Measurements from ENCODE around the gene SGPL1. TPM values are rescaled to one million over a fixed set of nuclear protein-coding genes. Genes with fewer than 3 reads are reported as not detected.

SGPL1 gene
- total RNA-seq, 1 experiment from 2014 or later, result 127 TPM

DNA sequence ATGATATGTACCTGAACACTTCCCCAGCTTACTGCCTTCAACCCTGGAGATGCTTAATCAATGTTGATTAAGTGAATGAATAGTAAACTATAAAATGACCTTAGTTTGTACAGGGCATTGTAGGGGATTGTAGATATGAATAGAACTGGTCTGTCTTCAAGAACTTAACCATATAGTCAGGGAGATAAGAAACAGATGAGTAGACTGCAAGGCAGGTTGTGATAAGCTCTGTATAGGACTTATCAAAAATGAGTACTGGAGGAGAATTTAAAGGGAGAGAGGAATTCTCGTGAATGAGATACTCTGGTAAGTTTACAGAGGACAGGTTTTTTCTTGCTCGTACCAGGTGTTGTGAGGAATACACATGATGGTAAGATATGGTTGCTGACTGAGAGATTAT is 27.6 kb downstream of the SGPL1 start:
- TF ChIP-seq, protein P1, sequence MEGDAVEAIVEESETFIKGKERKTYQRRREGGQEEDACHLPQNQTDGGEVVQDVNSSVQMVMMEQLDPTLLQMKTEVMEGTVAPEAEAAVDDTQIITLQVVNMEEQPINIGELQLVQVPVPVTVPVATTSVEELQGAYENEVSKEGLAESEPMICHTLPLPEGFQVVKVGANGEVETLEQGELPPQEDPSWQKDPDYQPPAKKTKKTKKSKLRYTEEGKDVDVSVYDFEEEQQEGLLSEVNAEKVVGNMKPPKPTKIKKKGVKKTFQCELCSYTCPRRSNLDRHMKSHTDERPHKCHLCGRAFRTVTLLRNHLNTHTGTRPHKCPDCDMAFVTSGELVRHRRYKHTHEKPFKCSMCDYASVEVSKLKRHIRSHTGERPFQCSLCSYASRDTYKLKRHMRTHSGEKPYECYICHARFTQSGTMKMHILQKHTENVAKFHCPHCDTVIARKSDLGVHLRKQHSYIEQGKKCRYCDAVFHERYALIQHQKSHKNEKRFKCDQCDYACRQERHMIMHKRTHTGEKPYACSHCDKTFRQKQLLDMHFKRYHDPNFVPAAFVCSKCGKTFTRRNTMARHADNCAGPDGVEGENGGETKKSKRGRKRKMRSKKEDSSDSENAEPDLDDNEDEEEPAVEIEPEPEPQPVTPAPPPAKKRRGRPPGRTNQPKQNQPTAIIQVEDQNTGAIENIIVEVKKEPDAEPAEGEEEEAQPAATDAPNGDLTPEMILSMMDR (IDR thresholded peaks at IDR 0.05; ENCODE audit: insufficient read depth in 1 of 2, low read depth in 1 of 2, low read length in 1 of 2, severe bottlenecking in 1 of 2, unreplicated experiment in 1 of 2), result no peak
- H3K4me3 Mint-ChIP-seq (ENCODE audit: unreplicated experiment), result no peak overlapping the region
- Histone ChIP-seq H3K4me1 (peaks cover 50% of the 10 kb centered on the region), H3K9me3 (no peaks in the 10 kb centered on the region), H3K4me3 (ENCODE audit: low read depth, low read length) (no peak overlapping the region), H3K36me3 (ENCODE audit: control insufficient read depth, insufficient read depth, low read length) (peaks cover 3% of the 10 kb centered on the region; the same call in 1 of the 2 replicates), H3K27me3 (replicated peaks; ENCODE audit: control insufficient read depth, insufficient read depth, low read length) (no peaks in the 10 kb centered on the region)
- no peak for DNase-seq
- no TSS peak for BruUV-seq (replicated peaks)
- CTCF ChIA-PET, result no interaction called here
- POLR2A ChIA-PET, result interaction anchor here (0.7 kb wide), 1 partner anchor 20 kb away, joined by 3 read pairs; no protein-coding TSS in a partner anchor
- peak overlapping the region; percentile 6 for H3K27ac Mint-ChIP-seq (ENCODE audit: unreplicated experiment)
- H3K9me3 Mint-ChIP-seq (ENCODE audit: unreplicated experiment), result peaks cover 11% of the 10 kb centered on the region
- H3K4me1 Mint-ChIP-seq (ENCODE audit: low read depth, unreplicated experiment), result peaks cover 46% of the 10 kb centered on the region
- peaks cover 40% of the 10 kb centered on the region for H3K36me3 Mint-ChIP-seq (ENCODE audit: insufficient read depth, unreplicated experiment)
- intact Hi-C loops (cut with micrococcal nuclease; ENCODE audit: unreplicated experiment), result no loop called here
- no peaks in the 10 kb centered on the region for H3K27me3 Mint-ChIP-seq (ENCODE audit: insufficient read depth, unreplicated experiment)

DNA sequence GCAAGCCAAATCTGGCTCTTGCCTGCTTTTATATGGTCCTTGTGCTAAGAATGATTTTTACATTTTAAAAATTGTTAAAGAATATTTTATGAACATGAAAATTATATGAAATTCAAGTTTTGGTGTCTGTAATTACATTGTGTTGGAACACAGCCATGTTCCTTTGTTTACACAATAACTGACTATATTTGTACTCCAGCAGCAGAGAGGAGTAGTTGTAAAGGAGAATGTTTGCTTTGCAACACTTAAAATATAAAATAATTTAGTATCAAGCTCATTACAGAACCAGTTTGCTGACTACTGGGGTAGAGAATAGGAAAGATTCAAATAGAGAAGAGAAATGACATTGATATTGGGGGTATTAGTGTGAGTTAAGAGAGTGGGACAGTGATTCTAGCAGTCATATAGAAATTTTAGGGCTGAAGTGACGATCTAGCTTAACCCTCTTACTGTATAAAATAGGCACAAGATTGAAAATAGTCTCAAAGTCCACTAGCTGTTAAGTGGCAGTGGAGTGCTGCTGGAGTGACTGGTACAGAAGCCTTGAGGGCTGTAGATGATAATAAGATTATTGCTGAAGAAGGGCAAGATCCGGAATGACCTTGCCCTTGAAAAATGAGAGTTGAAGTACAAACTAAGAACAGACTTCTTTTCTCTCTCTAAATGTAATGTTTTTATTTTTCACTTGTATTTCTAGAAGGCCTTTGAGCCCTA is 28.2 kb downstream of the SGPL1 start:
- H3K27ac Mint-ChIP-seq (ENCODE audit: unreplicated experiment), result peak overlapping the region; percentile 70
- BruUV-seq (replicated peaks), result no TSS peak
- no peak overlapping the region for H3K4me3 Mint-ChIP-seq (ENCODE audit: unreplicated experiment)
- H3K27me3 Mint-ChIP-seq (ENCODE audit: insufficient read depth, unreplicated experiment), result no peaks in the 10 kb centered on the region
- H3K4me3 ChIP-seq (ENCODE audit: low read depth, low read length), result no peak overlapping the region
- peaks cover 3% of the 10 kb centered on the region; the same call in 1 of the 2 replicates for H3K36me3 ChIP-seq (ENCODE audit: control insufficient read depth, insufficient read depth, low read length)
- peaks cover 11% of the 10 kb centered on the region for H3K9me3 Mint-ChIP-seq (ENCODE audit: unreplicated experiment)
- peaks cover 41% of the 10 kb centered on the region for H3K36me3 Mint-ChIP-seq (ENCODE audit: insufficient read depth, unreplicated experiment)
- intact Hi-C loops (cut with micrococcal nuclease; ENCODE audit: unreplicated experiment), result loop anchor here (2.0 kb wide), 2 partner anchors 15 to 27 kb away; no protein-coding TSS in a partner anchor
- H3K4me1 ChIP-seq, result peaks cover 54% of the 10 kb centered on the region
- no peak for DNase-seq
- TF ChIP-seq, protein P1 (IDR thresholded peaks at IDR 0.05; ENCODE audit: insufficient read depth in 1 of 2, low read depth in 1 of 2, low read length in 1 of 2, severe bottlenecking in 1 of 2, unreplicated experiment in 1 of 2), result no peak
- ChIA-PET CTCF (no interaction called here), POLR2A (no interaction called here)
- H3K9me3 ChIP-seq, result no peaks in the 10 kb centered on the region
- no peaks in the 10 kb centered on the region for H3K27me3 ChIP-seq (replicated peaks; ENCODE audit: control insufficient read depth, insufficient read depth, low read length)
- peaks cover 51% of the 10 kb centered on the region for H3K4me1 Mint-ChIP-seq (ENCODE audit: low read depth, unreplicated experiment)

DNA sequence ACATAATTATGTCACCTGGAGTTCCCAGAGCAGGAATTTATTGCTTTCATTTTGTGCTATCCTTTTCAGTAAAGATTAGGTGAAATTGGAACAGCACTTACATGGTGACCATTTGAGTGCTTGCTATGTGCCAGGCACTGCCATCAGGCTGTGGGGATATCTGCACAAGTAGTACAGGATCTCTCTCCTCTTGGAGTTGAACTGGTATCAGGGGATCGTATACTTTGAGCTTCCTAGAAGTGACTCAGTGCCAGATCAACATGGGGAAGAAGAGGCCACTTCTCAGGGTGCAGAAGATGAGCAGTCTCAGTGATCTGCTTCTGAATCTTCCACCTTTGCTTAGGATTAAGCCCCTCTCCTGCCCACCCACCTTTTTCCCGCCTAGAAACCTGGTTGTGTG is 29.5 kb downstream of the SGPL1 start:
- H3K4me1 Mint-ChIP-seq (ENCODE audit: low read depth, unreplicated experiment), result peaks cover 64% of the 10 kb centered on the region
- peak overlapping the region; percentile 70 for H3K27ac Mint-ChIP-seq (ENCODE audit: unreplicated experiment)
- peaks cover 68% of the 10 kb centered on the region for H3K4me1 ChIP-seq
- H3K9me3 Mint-ChIP-seq (ENCODE audit: unreplicated experiment), result peaks cover 11% of the 10 kb centered on the region
- H3K27me3 Mint-ChIP-seq (ENCODE audit: insufficient read depth, unreplicated experiment), result no peaks in the 10 kb centered on the region
- peak in 1 of 2 experiments; percentile 29 for DNase-seq
- ChIA-PET POLR2A (no interaction called here), CTCF (interaction anchor here (1.2 to 1.3 kb wide), 2 partner anchors 10 to 29 kb away, joined by 3 read pairs; no protein-coding TSS in a partner anchor)
- H3K4me3 ChIP-seq (ENCODE audit: low read depth, low read length), result no peak overlapping the region
- no peaks in the 10 kb centered on the region for H3K9me3 ChIP-seq
- no TSS peak for BruUV-seq (replicated peaks)
- peaks cover 44% of the 10 kb centered on the region for H3K36me3 Mint-ChIP-seq (ENCODE audit: insufficient read depth, unreplicated experiment)
- H3K36me3 ChIP-seq (ENCODE audit: control insufficient read depth, insufficient read depth, low read length), result peaks cover 1% of the 10 kb centered on the region; the same call in 1 of the 2 replicates
- H3K4me3 Mint-ChIP-seq (ENCODE audit: unreplicated experiment), result no peak overlapping the region
- intact Hi-C loops (cut with micrococcal nuclease; ENCODE audit: unreplicated experiment), result loop anchor here (2.0 kb wide), 2 partner anchors 14 to 28 kb away; no protein-coding TSS in a partner anchor
- H3K27me3 ChIP-seq (replicated peaks; ENCODE audit: control insufficient read depth, insufficient read depth, low read length), result no peaks in the 10 kb centered on the region
- TF ChIP-seq, protein P1 (IDR thresholded peaks at IDR 0.05; ENCODE audit: insufficient read depth in 1 of 2, low read depth in 1 of 2, low read length in 1 of 2, severe bottlenecking in 1 of 2, unreplicated experiment in 1 of 2), result no peak

Data from Caco-2 (cell line).